ENCODE results near the gene DUSP9.
"Not testable (repeated sequence)": the region's sequence is repeated elsewhere in the genome, so short reads cannot be mapped to it uniquely, and the experiment has no call there.

The DUSP9 gene

DNA sequence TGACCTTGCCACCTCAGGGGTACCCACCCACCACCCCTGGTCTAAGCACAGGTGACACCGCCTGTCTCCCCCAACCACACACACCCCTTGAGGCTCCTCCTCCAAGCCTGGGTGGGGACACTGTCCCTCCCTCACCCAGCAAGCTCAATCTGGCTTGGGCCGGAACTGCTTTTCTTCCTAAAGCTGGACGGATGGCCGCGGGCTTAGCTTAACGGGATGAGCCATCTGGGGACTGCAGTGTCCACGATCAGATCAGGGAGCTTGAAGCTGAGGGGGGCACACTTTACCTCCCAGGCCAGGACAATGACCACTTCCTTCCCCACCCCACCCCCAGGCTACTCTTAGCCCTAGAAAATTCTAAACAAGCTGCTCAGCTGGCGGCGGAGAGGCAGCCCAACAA lies 39.7 kb downstream of the DUSP9 start:
- Histone ChIP-seq H3K9me3 (ENCODE audit: control insufficient read depth in 1 of 2, low read length in 2 of 2) (no peaks in the 10 kb centered on the region), H3K36me3 (ENCODE audit: control insufficient read depth in 1 of 2, insufficient read depth in 2 of 2, low read length in 2 of 2) (no peaks in the 10 kb centered on the region), H3K4me3 (ENCODE audit: low read depth in 1 of 2, low read length in 2 of 2) (no peak overlapping the region), H3K27me3 (ENCODE audit: low read depth, low read length) (no peaks in the 10 kb centered on the region), H3K27ac (ENCODE audit: low read length) (no peak overlapping the region), H3K4me1 (ENCODE audit: control insufficient read depth in 1 of 2, insufficient read depth in 2 of 2, low read length in 2 of 2) (no peaks in the 10 kb centered on the region)

DNA sequence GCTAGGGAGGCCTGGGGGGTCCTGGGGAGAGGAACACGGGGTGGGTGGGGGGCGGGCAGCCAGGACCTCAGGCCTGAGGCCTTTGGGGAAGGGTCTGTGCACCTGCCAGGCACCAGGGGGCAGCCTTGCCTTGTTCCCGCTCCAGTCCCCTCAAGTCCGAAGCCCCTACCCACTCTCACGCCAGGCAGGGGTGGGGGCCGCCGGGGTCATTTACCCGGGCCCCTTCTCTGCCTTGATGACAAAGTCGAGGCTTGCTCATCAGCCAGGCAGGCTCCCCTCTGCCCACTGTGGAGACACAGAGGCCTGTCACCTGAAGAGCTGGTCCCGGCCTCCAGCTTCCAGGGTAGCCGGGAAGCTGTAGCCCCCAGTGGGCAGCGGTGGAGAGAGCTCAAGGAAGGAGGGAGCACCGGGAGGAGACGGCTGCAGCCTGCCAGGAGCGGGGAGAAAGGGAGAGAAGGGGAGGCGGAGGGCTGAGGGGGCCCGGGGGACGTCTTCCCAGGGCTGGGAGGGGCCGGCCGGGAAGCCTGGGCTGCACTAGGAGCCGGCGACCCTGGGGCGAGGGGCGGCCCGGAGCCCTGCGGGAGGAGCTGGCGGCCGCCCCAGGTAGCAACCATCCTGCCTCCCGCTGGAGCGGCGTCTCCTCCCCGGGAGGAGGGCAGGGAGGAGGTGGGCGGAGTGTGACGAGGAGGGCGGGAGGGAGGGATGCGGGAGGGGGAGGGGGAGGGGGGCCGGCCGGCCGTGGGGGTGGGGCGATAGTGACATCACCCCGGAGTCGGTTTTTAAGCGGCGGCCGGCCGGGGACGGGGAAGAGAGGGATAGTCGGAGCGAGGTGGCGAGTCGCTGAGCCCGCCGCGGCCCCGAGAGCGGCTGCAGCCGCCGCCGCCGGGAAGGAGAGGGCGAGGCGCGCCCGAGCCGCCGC lies 40.4 kb downstream of the DUSP9 start, which contains the start of gene SLC6A8:
SLC6A8 (plus strand) TSS at position 806 of the 919 bp plus-strand sequence. CDS start 649 bp downstream, outside the sequence.
- no peaks in the 10 kb centered on the region for H3K27me3 ChIP-seq (ENCODE audit: low read depth, low read length)
- H3K4me3 ChIP-seq (ENCODE audit: low read depth in 1 of 2, low read length in 2 of 2) = peak within 1 kb of the TSS in 1 of 2 donors; percentile 44
- no peaks in the 10 kb centered on the region for H3K9me3 ChIP-seq (ENCODE audit: control insufficient read depth in 1 of 2, low read length in 2 of 2)
- H3K27ac ChIP-seq (ENCODE audit: low read length) = no peak within 1 kb of the TSS
- H3K4me1 ChIP-seq (ENCODE audit: control insufficient read depth in 1 of 2, insufficient read depth in 2 of 2, low read length in 2 of 2) = no peaks in the 10 kb centered on the region
- no peaks in the 10 kb centered on the region for H3K36me3 ChIP-seq (ENCODE audit: control insufficient read depth in 1 of 2, insufficient read depth in 2 of 2, low read length in 2 of 2)

DNA sequence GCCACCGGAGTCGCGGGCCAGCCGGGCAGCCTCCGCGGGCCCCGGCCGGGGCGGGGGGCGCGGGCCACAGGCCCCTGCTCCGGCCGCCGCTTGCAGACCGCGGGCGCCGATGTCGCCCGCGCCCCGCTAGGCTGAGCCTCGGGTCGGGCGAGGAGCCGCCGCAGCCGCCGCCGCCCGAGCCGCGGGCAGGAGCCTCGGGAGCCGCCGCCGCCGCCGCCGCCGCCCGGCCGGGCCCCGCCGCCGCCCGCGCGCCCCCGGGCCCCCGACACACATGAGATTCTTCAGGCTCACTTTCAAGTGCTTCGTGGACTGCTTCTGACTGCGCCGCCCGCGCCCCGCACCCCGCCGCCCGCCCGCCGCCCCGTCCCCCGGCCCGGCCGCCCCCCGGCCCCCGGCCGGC lies 41.1 kb downstream of the DUSP9 start:
- Histone ChIP-seq H3K4me3 (ENCODE audit: low read depth in 1 of 2, low read length in 2 of 2) (no peak overlapping the region), H3K36me3 (ENCODE audit: control insufficient read depth in 1 of 2, insufficient read depth in 2 of 2, low read length in 2 of 2) (no peaks in the 10 kb centered on the region), H3K27ac (ENCODE audit: low read length) (no peak overlapping the region), H3K27me3 (ENCODE audit: low read depth, low read length) (no peaks in the 10 kb centered on the region), H3K4me1 (ENCODE audit: control insufficient read depth in 1 of 2, insufficient read depth in 2 of 2, low read length in 2 of 2) (no peaks in the 10 kb centered on the region), H3K9me3 (ENCODE audit: control insufficient read depth in 1 of 2, low read length in 2 of 2) (no peaks in the 10 kb centered on the region)

DNA sequence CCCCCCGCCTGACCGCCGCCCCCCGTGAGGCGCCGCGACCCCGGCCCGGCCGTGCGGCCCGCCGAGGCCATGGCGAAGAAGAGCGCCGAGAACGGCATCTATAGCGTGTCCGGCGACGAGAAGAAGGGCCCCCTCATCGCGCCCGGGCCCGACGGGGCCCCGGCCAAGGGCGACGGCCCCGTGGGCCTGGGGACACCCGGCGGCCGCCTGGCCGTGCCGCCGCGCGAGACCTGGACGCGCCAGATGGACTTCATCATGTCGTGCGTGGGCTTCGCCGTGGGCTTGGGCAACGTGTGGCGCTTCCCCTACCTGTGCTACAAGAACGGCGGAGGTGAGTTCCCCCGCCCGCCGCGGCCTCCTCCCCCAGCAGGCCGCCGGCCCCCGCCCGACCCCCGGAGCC lies 41.5 kb downstream of the DUSP9 start:
- H3K4me1 ChIP-seq (ENCODE audit: control insufficient read depth in 1 of 2, insufficient read depth in 2 of 2, low read length in 2 of 2) = no peaks in the 10 kb centered on the region
- H3K27ac ChIP-seq (ENCODE audit: low read length) = no peak overlapping the region
- no peaks in the 10 kb centered on the region for H3K27me3 ChIP-seq (ENCODE audit: low read depth, low read length)
- H3K4me3 ChIP-seq (ENCODE audit: low read depth in 1 of 2, low read length in 2 of 2) = no peak overlapping the region
- no peaks in the 10 kb centered on the region for H3K36me3 ChIP-seq (ENCODE audit: control insufficient read depth in 1 of 2, insufficient read depth in 2 of 2, low read length in 2 of 2)
- no peaks in the 10 kb centered on the region for H3K9me3 ChIP-seq (ENCODE audit: control insufficient read depth in 1 of 2, low read length in 2 of 2)

DNA sequence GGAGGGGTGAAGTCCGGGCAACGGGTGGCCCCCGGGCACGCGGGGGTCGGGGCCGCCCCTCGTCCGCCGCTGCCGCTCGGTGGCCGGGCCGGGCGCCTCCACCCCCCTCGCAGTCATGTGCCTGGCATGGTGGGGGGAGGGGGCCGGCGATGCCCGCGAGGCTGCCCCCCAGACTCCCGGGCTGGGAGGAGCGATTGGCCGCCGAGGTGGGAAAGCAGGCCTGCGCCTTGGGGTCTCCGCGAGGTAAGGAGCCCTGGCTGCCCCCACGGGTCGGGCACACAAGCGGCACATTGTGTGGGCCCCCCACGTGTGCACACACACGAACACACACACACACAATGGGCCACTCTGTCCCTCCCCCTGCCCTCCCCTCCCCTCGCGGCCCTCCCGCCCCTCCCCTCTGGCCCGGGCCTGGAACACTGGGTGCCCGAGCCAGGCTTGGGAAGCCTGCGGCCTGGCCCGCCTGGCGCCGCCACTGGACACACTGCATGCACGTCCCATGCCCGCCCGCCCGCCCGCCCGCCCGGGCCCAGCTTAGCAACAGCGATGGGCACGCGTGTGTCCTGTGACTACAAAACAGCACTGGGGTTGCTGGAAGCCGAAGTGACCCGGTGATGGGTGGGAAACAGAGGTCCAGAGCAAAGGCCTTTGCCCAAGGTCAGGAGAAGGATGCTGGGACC lies 42.0 kb downstream of the DUSP9 start:
- Histone ChIP-seq H3K9me3 (ENCODE audit: control insufficient read depth in 1 of 2, low read length in 2 of 2) (no peaks in the 10 kb centered on the region), H3K4me3 (ENCODE audit: low read depth in 1 of 2, low read length in 2 of 2) (peak overlapping the region in 1 of 2 donors; percentile 38), H3K27me3 (ENCODE audit: low read depth, low read length) (no peaks in the 10 kb centered on the region), H3K36me3 (ENCODE audit: control insufficient read depth in 1 of 2, insufficient read depth in 2 of 2, low read length in 2 of 2) (no peaks in the 10 kb centered on the region), H3K27ac (ENCODE audit: low read length) (no peak overlapping the region), H3K4me1 (ENCODE audit: control insufficient read depth in 1 of 2, insufficient read depth in 2 of 2, low read length in 2 of 2) (no peaks in the 10 kb centered on the region)

DNA sequence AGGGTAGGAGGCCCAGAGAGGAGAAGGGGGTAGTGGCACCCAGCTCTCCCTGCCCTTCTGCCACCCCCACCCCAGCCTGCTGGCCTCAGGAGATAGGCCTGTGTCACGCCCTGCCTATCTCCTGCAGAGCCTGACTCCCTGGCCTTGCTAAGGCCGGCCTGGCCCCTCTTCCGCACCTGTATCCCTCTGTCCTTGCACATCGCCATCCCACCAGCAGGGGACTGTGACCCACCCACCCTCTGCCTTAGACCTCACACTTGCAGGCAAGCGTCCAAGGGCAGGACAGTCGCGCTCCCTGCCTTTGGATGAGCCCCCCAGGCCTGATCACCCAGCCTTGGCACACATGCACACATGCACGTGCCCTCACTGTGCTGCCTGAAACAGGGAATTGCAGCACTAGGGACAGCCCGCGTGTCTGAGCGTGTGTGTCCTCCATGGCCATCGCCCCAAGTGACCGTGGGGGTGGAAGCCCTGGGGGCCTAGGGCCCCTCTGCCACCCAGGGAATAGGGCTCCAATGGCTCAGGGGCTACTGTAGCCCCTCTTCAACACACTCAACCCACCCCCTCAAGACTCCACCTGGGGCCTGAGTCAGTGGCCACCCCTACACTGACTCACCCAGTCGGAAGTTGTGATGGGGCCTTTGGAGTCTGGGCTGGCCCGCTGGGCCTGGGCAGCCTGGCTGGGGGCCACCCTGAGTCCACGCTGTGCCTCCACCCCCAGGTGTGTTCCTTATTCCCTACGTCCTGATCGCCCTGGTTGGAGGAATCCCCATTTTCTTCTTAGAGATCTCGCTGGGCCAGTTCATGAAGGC lies 42.9 kb downstream of the DUSP9 start:
- Histone ChIP-seq H3K4me3 (ENCODE audit: low read depth in 1 of 2, low read length in 2 of 2) (peak overlapping the region in 1 of 2 donors; percentile 38), H3K36me3 (ENCODE audit: control insufficient read depth in 1 of 2, insufficient read depth in 2 of 2, low read length in 2 of 2) (no peaks in the 10 kb centered on the region), H3K4me1 (ENCODE audit: control insufficient read depth in 1 of 2, insufficient read depth in 2 of 2, low read length in 2 of 2) (no peaks in the 10 kb centered on the region), H3K27me3 (ENCODE audit: low read depth, low read length) (no peaks in the 10 kb centered on the region), H3K9me3 (ENCODE audit: control insufficient read depth in 1 of 2, low read length in 2 of 2) (no peaks in the 10 kb centered on the region), H3K27ac (ENCODE audit: low read length) (no peak overlapping the region)

DNA sequence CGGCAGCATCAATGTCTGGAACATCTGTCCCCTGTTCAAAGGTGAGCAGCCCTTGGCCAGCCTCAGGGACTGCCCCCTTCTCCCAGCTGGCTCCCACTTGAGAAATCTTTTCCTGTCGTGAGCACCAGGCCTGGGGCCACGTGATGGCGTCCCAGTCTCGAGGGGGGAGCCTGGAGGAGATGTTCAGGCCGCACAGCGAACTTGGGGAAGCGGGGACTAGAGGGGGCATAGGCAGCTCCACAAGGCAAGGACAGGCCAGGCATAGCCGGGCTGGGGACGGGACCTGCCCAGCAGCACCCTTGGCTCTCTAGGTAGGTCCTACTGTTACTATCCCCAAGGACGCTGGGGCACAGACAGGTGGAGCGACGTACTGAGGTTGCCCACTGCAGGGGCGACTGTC lies 43.5 kb downstream of the DUSP9 start:
- no peaks in the 10 kb centered on the region for H3K4me1 ChIP-seq (ENCODE audit: control insufficient read depth in 1 of 2, insufficient read depth in 2 of 2, low read length in 2 of 2)
- H3K4me3 ChIP-seq (ENCODE audit: low read depth in 1 of 2, low read length in 2 of 2) = no peak overlapping the region
- H3K27ac ChIP-seq (ENCODE audit: low read length) = no peak overlapping the region
- no peaks in the 10 kb centered on the region for H3K9me3 ChIP-seq (ENCODE audit: control insufficient read depth in 1 of 2, low read length in 2 of 2)
- H3K27me3 ChIP-seq (ENCODE audit: low read depth, low read length) = no peaks in the 10 kb centered on the region
- no peaks in the 10 kb centered on the region for H3K36me3 ChIP-seq (ENCODE audit: control insufficient read depth in 1 of 2, insufficient read depth in 2 of 2, low read length in 2 of 2)

DNA sequence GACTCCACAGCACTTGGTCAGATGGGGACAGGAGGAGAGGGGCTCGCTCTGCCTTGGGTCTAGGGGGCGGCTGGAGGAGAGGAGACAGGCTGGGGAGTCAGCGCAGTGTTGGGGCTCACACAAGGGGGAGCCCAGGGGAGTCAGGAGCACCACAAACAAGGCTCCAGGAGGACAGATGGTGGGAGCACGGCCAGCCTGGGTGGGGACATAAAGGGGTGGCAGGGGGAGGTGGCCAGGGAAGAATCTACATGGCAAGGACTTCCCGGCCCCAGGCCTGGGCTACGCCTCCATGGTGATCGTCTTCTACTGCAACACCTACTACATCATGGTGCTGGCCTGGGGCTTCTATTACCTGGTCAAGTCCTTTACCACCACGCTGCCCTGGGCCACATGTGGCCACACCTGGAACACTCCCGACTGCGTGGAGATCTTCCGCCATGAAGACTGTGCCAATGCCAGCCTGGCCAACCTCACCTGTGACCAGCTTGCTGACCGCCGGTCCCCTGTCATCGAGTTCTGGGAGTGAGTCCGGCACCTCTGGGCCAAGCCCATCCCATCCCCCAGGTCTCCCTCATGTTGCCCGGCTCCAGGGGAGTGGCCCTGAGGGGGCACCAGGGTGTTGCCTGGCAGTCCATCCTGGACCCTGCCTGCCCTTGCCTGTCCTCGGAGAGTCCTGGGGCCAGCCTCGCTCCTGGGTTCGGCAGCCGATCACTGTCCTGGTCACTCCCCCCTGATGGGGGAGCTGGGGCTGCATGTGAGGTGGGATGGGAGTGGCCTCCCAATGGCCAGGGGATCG lies 44.2 kb downstream of the DUSP9 start:
- H3K36me3 ChIP-seq (ENCODE audit: control insufficient read depth in 1 of 2, insufficient read depth in 2 of 2, low read length in 2 of 2); H3K27me3 ChIP-seq (ENCODE audit: low read depth, low read length); H3K4me3 ChIP-seq (ENCODE audit: low read depth in 1 of 2, low read length in 2 of 2); H3K9me3 ChIP-seq (ENCODE audit: control insufficient read depth in 1 of 2, low read length in 2 of 2); H3K4me1 ChIP-seq (ENCODE audit: control insufficient read depth in 1 of 2, insufficient read depth in 2 of 2, low read length in 2 of 2); H3K27ac ChIP-seq (ENCODE audit: low read length): not testable (repeated sequence)

DNA sequence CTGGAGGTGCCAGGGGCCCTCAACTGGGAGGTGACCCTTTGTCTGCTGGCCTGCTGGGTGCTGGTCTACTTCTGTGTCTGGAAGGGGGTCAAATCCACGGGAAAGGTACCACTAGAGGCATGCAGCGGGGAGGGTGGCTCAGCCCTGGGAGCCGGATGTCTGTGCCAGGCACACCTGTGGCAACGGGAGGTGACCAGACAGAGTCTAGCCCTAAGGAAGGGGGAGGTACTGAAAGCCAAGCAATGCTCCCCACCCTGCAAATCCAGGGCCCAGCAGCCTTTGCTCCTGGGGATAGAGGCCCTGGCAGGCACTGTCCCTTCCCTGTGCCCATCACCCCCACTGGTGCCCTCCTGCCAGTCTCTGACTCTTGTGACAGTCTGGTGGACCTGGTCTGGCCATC lies 45.0 kb downstream of the DUSP9 start:
- Histone ChIP-seq H3K4me1 (ENCODE audit: control insufficient read depth in 1 of 2, insufficient read depth in 2 of 2, low read length in 2 of 2) (no peaks in the 10 kb centered on the region), H3K27ac (ENCODE audit: low read length) (no peak overlapping the region)

DNA sequence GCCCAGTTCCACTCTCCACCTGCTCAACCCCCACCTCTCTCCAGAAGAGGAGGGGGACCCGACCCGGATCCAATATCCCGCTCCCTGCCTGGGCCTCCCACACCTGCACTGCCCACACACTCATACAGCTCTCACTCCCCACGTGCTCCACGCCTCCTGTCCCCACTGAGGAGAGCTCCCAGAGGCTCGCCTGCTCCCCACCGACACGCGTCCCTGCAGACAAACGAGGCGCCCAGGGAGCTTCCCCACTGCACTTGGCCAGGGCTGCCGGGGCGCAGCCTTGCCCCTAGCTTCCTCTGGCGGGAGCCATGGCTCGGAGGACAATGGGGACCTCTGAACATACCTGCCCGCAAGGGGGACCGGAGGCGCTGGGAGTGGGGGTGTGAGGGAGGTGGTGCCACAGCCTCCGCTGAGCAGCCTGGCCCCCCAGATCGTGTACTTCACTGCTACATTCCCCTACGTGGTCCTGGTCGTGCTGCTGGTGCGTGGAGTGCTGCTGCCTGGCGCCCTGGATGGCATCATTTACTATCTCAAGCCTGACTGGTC lies 45.7 kb downstream of the DUSP9 start:
- H3K27ac ChIP-seq (ENCODE audit: low read length) = no peak overlapping the region
- H3K9me3 ChIP-seq (ENCODE audit: control insufficient read depth in 1 of 2, low read length in 2 of 2) = no peaks in the 10 kb centered on the region
- H3K27me3 ChIP-seq (ENCODE audit: low read depth, low read length) = no peaks in the 10 kb centered on the region
- H3K4me3 ChIP-seq (ENCODE audit: low read depth in 1 of 2, low read length in 2 of 2) = no peak overlapping the region
- H3K4me1 ChIP-seq (ENCODE audit: control insufficient read depth in 1 of 2, insufficient read depth in 2 of 2, low read length in 2 of 2) = no peaks in the 10 kb centered on the region
- no peaks in the 10 kb centered on the region for H3K36me3 ChIP-seq (ENCODE audit: control insufficient read depth in 1 of 2, insufficient read depth in 2 of 2, low read length in 2 of 2)

More for the DNA sequence above, 45.0 kb downstream of the DUSP9 start:
- Histone ChIP-seq H3K36me3 (ENCODE audit: control insufficient read depth in 1 of 2, insufficient read depth in 2 of 2, low read length in 2 of 2) (no peaks in the 10 kb centered on the region), H3K4me3 (ENCODE audit: low read depth in 1 of 2, low read length in 2 of 2) (no peak overlapping the region), H3K9me3 (ENCODE audit: control insufficient read depth in 1 of 2, low read length in 2 of 2) (no peaks in the 10 kb centered on the region), H3K27me3 (ENCODE audit: low read depth, low read length) (no peaks in the 10 kb centered on the region)

All from muscle layer of duodenum (tissue), 2 donors.